ENCODE results near the gene ATP2B3.

ATP2B3 gene

DNA sequence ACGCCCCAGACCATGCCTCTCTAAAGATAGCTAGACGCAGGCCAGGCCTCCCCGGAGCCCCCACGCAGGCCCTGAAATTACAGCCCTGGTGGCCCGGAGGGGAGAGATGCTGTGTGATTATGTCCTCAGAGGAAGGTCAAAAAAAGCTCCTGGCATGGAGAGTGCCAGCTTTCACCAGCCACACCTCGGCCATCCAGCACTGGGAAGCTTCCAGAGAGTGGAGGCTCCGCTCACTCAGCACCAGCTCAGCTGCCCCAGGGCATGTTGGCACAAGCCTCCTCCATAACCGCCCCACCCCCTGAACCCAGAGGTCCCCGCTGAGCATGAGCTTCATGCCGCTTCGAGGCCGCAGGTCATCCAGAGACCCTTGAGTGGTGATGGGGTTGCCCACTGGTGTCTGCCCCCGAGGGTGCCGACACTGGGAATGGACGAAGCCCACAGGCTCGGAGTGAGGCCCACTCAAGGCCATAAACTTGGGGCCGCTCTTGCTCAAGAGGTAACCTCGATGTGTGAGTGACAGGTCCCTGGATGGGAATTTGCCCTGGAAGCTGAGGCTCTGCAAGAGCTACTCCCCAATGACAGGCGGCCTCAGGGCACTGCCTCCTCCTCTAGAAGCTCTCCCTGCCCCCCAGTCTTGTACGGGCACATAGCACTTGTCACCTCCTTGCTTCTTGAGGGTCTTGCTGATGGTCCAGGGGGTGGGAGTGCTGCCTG lies 27.1 kb upstream of the ATP2B3 start:
- no peak for DNase-seq

DNA sequence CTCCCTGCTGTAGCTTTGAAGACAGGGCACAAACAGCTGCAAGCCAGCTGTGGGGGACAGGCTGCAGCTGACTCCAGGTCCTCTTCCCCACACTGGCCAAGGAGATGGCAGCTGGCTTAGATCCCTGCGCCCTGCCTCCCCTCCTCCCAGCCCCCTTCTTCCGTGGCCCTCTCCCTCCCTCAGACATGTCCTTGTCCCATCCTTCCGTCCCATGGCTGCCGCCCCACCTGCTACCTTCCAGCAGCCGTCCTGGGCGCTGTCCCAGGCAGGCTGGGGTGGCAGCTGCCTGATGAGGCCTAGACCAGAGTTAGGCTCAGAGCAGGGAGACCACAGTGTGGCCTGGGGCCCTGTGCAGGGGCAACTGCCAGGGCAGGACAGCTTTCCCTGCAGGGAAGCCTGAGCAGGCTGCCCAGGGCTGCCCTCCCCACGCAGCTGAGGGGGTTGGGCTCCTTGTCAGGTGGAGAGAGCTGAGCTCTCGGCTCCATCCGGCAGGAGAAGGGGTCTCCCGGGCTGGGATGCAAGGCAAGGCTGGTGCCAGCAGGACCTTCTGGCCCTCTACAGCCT lies 26.0 kb upstream of the ATP2B3 start:
- no peak for DNase-seq

DNA sequence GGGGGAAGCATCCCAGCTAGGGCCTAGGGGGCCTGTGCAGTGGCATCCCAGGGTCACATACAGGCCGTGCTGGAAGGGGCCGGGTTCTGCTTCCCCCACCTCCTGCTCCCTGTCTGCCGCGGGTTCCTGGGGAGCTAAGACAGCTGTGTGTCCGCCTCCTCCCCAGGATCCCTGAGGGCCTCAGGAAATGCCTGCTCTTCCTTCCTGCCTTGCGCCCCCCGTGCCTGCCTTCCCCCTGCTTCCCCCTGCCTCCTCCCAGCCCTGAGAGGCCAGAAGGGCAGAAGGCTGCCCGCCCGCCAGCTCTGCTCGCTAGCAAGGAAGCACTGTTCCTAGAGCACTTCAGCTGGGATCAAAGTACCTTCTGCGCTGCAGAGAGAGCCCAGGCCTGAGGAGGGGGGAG lies 25.5 kb upstream of the ATP2B3 start:
- no peak for DNase-seq

DNA sequence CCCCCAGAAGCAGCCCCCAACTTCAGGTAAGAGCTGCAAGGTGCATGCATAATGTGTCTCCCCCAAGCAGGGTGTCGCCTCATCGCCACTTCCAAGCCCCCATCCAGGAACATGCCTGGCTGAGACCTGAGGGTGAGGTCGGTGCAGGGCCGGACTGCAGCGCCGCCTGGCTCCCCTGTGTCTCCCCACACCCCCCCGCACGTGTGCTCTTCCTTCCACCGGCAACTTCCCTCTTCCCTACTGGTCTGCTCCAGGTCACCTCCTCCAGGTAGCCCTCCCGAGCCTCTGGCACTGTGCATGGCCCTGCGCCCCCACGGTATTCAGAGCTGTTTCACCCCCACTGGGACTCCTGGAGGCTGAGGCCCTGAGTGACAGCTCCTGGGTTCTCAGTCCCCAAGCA lies 24.9 kb upstream of the ATP2B3 start:
- DNase-seq, result no peak

DNA sequence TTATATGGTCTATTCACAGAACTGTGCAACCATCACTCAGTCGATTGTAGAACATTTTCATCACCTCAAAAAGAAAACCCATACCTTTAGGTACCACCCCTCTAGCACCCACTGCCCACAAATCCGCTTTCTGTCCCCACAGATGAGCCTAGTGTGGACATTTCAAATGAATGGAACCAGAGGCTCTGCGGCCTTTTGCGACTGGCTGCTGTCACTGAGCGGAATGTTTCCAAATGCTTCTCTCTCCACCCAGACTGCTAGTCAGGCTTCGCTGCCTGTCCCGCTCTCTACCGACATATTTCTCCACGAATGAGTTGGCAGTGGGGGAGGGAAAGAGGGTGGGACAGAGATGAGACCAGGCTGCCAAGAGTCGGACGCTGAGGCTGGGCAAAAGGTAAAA lies 24.4 kb upstream of the ATP2B3 start:
- no peak for DNase-seq

DNA sequence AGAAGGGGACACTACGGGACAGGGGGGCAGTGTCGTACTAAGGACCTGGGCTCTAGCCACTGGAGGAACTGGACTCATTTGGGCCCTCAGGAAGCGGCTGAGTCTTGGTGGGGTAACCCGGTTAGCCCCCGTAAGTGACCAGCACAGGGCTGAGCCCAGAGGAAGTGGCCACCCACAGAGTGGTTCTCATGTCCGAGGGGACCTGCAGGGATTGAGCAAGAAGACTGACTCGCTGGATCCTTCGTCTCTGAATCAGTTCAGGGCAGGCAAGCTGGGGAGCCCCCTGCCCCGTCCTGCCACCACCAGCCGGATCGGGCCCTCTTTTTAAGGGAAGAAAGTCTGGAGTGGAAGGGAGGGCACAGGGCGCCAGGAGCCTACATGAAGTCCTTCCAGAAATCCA lies 23.4 kb upstream of the ATP2B3 start:
- DNase-seq, result no peak

DNA sequence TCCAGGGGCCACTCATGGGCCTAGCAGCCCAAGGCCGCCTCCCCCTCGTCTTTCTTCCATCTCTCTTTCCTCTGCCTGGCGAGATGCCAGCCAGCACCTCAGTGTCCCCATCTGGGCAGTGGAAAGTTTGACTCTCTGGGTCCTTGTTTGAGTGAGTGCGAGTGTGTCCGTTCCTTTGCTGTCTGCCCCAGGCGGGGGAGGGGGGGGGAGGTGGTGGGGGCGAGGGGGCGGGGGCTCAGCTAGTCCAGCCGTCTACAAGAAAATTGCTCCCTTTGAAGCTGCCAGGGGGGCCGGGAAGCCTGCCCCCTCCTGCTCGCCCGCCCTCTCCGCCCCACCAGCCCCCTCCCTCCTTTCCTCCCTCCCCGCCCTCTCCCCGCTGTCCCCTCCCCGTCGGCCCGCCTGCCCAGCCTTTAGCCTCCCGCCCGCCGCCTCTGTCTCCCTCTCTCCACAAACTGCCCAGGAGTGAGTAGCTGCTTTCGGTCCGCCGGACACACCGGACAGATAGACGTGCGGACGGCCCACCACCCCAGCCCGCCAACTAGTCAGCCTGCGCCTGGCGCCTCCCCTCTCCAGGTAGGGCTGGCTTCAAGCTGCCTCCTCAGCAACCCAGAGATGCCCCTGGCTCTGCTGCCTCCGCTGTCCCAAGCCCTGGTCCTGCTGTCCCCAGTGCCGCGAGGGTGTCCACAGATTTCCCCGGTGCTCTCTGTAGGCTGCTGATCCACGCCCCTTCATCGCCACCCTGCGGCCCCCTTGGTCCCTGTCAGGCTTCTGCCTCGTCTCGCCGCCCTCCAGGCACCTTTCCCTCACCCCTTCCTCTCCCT lies 22.7 kb upstream of the ATP2B3 start, which contains the start of gene BGN:
BGN (plus strand) TSS at position 440 of the 821 bp plus-strand sequence. CDS start 9,652 bp downstream, outside the sequence.
- no peak for DNase-seq

DNA sequence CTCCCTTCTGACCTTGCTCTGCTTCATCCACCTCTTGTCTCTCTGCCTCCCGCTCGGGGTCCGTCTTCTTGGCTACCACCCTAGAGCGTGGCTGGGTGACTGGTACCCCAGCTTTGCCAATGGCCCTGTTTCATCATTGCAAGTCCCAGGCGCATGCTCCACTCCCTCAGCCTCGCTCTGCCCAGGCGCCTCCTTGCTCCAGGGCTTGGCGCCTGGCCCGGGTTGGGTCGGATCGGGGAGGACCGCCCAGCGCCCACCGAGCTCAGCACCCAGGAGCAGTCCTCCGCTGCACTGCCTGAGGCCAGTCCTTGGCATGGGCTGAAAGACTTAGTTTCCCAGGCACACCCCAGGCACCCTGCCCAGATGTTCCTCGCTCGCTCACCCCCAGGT lies 22.1 kb upstream of the ATP2B3 start:
- DNase-seq, result no peak

DNA sequence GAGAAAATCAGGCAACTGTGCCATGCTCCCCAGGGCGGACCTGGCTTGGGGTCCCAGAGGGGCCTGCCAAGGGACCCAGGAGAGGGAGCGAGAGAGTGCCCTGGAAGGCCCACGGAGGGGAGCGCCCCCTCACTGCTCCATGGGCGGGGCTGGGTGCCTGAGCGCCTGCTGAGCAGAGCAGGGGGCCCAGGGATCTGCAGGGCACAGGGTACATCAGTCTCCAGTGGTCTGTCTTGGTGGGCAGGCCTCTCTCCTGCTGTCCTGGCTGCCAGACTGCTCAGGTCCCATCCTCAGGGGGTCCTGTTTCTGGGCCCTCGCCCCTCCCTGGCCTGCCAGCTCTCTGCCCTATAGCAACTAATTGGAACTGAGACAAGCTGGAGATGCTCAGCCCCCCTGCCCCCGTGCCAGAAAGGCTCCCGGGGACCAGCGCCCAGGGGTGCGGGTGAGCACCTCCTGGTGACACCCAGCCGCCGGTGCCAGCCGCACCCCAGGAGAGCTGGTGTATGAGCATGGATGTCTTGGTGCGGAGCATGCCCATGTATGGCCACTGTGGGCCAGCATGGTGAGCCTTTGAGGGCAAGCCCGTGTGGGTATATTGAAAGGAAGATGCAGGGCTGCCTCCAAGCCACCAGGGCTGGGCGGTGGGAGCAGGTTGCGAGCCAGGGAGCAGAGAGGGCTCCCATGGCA lies 21.4 kb upstream of the ATP2B3 start:
- no peak for DNase-seq

DNA sequence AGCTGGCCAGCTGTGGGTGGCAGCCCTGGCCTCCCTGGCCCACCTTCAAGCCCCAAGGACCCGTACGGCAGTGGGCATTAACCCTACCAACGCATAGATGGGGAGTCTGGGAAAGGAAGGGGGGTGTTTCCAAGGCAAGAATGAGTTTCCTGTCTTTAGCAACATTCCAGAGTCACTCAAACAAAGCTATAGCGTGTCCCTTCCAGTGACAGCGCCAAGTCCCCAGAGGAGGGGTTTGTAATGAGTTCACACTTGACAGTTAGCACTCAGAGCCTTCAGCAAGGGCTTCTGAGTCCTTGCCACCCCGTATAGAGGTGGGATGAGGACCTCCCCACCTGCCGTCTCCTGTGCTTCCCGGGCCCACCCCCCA lies 20.9 kb upstream of the ATP2B3 start:
- no peak for DNase-seq

DNA sequence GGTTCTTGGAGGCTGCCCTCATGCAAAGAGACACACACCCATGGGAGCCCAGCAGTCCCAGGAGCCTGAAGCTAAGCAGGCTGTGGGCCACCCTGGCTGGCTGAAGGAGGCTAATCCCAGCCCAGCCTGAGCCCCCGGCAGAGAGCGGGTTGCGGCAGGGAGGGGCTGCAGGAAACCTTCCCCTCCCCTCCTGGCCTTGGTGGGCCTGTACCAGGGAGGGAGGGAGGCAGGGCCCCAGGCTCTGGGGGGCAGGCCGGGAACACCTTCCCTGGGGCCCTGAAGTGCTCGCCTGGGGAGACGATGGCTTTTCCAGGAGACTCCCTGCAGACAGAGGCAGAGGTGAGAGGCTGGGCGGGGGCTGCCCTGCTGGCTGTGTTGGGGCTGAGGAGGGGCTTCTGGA lies 19.0 kb upstream of the ATP2B3 start:
- DNase-seq, result no peak

DNA sequence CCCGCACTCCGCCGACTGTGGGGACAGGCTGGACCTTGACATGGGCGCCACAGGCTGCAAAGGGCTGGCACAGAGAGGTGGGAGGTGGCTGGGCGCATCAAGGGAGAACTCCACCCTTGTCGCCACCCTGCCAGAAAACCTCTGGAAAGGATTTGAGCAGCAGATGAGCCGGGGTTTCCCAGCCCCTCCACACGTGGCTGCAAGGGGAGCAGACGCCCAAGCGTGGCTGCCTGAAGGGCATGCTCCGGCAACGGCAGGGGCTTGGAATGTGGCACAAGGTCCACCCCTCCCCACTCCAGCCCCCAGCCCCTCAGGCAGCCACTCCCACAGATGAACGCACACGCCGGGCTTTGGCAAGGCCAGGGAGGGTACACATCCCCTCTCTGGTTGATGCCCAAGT lies 18.1 kb upstream of the ATP2B3 start:
- no peak for DNase-seq

DNA sequence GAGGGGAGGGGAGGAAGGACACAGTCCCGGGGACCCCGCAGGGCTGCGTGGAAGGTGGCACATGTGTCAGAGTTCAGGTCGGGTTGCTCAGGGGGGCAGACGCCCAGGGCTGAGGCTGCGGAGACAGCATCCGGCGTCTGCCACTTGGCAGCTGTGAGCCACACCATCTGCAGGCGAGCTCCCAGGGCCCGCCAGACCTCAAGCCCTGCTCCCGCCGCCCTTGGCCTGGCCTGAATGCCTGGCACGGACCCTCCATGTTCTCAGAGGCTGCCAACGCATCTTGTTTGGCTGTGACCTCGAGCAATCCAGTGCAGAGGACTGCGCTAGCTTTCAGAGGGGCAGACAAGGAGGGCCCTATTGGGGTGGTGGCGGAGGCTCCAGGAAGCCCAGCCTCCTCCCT lies 17.6 kb upstream of the ATP2B3 start:
- DNase-seq, result no peak

DNA sequence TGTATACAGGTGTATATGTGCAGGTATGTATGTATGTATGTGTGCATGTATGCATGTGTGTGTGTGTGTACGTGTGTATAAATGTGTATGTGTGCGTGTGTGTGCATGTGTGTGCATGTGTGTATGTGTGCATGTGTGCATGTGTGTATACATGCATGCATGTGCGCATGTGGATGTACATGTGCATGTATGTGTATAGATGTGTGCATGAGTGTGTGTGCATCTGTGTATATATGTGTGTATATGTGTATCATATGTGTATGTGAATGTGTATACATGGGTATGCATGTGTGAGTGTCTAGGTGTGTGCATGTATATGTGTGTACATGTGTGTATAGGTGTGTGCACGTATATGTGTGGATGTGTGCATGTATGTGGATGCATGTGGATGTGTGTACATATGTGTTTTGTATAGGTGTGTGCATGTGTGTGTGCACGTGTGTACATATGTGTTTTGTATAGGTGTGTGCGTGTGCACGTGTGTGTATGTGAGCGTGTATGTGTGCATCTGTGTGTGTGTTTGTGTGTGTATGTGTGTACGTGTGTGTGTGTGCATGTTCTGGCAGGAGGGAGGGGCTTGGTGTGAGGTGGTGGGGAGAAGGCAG lies 16.7 kb upstream of the ATP2B3 start:
- DNase-seq, result no peak

DNA sequence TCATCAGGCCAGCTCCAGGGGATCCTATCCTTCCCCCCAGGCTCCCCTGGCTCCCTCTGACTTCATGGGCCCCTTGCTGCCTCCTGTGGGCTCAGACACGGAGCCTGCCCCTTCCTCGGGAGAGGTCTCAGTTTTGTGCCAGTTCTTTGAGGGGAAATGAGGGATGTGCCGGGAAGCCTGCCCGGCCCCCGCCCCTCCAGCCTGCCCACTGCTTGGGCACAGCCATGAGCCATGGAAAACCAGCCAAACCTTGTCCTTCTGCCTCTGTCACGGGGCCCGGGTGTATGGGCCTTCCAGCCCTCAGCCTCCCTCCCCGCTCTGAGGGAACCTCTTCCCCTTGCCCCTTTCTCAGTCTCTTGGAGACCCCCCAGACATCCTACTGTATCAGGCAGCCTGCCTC lies 15.9 kb upstream of the ATP2B3 start:
- no peak for DNase-seq

DNA sequence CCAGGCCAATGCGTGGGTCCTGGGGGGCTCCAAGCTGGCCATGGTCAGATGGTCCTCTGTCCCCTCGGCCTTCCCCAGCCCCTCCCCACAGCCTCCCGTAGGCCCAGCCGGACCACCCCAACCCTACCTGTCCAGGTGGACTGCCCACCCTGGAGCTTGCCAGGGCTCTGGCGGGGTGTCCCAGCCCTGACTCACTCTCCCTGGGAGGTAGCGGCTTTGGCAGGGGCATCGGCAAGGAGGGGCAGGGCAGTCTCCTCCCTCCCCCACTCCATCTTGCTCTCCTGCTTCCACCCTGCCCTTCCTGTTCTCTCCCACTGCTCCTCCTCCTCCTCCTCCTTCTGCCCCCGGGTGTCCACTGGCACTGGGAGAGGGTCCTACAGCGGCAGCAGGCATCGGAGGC lies 15.3 kb upstream of the ATP2B3 start:
- no peak for DNase-seq

DNA sequence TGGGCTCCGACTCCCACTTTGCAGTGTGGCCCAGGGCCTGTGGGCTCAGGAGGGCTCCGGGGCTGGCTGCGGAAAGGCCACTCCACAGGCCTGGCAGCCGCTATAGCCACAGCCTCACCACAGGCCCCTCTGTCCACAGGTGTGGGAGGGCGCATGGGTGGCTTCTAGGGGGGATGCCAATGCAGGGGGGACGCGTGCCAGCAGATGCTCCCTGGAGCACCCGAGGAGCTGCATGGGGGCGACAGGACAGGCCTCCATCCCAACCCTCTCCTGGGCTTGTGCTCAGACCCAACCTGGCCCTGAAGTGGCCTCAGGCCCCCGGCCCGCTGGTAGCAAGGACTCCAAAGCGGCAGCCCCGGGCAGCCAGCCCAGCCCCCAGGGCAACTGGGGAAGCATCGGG lies 14.6 kb upstream of the ATP2B3 start:
- DNase-seq, result no peak

DNA sequence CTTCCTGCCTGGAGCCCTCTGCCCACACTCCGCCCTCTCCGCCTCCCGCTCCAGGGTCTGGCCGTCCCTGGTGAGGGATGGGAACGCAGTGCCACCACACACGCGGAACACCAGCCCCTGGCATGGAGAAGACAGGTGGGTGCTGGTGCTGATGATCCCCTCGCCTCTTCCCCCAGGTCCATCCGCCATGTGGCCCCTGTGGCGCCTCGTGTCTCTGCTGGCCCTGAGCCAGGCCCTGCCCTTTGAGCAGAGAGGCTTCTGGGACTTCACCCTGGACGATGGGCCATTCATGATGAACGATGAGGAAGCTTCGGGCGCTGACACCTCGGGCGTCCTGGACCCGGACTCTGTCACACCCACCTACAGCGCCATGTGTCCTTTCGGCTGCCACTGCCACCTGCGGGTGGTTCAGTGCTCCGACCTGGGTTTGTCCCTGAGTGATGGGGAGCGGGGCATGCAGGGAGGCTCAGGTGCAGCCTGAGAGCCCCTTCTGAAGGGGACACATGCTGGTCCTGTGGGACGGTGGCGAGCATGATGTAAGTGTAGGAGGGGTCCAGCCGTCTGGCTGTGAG lies 12.9 kb upstream of the ATP2B3 start:
- no peak for DNase-seq

DNA sequence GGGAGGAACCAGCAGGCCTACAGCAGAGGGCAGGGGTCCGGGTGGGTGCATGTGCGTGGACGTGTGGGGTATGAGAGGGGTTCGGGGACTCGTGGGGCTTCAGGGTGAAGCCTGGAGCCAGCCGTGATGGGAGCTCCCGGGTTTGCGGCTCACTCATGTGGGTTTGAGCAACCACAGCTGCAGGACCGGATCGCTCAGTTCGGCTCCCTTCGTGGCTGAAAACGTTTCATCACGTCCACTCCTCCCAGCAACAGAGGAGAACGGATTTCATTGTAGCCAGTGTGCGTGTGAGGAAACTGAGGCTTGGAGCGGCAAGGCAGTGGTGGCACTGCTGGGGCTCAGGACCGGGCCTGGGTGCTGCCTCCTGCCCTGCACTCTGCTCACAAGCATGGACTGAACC lies 12.1 kb upstream of the ATP2B3 start:
- DNase-seq, result no peak

DNA sequence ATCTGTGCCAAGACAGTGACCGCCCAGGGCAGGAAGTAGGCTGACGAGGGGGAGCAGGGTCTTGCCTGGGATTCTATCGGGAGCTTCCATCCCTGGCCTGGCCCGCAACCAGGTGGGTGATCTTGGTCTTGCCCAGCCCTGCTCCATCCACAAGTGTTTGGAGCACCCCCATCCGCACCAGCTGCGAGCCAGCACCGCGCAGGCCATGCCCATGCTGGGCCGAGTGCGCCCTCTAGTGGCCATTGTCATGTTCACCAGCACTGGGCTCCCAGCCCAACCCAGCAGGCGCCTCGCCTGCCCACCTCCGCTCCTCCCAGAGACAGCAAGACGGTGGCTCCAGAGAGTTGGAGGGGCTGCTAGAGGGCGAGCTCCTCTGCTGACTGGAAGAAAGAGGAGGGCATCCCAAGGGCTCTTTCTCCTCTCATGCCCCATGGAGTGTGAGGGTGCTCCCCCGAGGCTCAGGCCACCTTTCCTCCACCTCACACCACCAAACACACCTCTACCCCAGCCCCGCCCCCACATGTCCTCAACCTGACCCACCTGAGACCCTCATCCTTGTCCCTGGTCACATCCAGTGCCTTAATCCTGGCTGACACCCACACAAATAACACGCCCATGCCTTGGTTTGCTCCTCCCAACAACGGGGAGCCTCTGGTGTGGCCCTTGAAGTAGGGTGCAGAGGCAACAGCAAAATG lies 9.8 kb upstream of the ATP2B3 start:
- DNase-seq, result peak; percentile 76

DNA sequence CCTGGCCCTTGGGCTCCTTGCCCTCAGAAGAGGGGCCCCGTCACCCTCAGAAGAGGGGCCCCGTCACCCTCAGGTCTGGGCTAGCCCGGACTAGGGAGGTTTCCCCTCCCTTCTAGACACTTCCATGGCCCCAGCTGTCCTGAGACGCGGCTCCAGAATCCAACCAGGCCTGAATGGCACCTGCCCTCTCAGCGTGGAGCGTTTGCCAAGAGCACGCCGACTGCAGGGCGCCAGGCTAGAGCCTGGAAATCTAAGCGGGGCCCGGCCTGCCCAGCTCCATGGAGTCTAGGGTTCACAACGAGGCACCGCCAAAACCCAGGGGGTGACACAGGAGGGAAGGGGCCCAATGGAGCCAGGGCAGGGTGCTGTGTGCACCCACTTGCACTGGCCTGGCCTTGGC lies 7.8 kb upstream of the ATP2B3 start:
- DNase-seq, result no peak

DNA sequence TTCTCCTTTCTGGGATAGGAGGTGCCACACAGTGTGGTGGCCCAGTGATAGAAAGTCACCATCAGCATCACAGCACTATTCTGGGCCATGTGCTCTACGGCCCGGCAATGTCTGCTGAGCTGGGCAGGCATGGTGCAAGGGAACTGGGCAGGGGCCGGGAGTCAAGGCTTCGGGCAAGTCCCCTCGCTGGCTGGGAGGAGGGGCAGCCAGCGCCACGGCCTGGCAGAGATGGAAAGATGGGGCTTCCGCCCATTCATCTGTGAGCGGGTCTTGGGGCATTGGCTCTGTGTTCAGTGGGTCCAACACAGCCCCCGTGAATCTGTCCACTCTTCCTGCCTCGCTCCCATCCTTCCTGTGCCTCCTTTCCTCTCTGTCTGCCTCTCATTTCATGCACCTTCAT lies 7.1 kb upstream of the ATP2B3 start:
- DNase-seq, result no peak
